Body of pancreas (tissue), 4 donors: ENCODE results near the gene MIR17HG. TPM values are rescaled to one million over a fixed set of nuclear protein-coding genes. Genes with fewer than 3 reads are reported as not detected.

ENCODE experiments used
- ATAC-seq: fragments of 150-250 bp; one replicate; pipeline ENCODE4 v1.9.1; 2016
- DNase-seq, 4 donors: peaks; one replicate each; pipeline ENCODE4 v3.0.0-alpha.2; 2019
- H3K27ac ChIP-seq, 4 donors: fragments of 200-600 bp; sonication (generic); 1 replicate in 3 of 4; 2 replicates in 1 of 4; pipeline versions ENCODE4 v1.5.1 to v1.6.1; 2016 to 2019; ENCODE audit warnings: mild to moderate bottlenecking in 1 of 4, mixed read lengths in 1 of 4, moderate library complexity in 1 of 4
- H3K27me3 ChIP-seq, 2 donors: fragments of 200-600 bp; sonication (generic); one replicate each; pipeline ENCODE4 v1.6.0; 2016; ENCODE audit warnings: mild to moderate bottlenecking in 1 of 2
- H3K36me3 ChIP-seq, 2 donors: fragments of 200-600 bp; sonication (generic); replicated peaks in 1 of 2; 2 replicates each; pipeline ENCODE4 v1.5.1; 2016; ENCODE audit warnings: low read depth in 2 of 2; ENCODE audit not compliant: insufficient read depth in 1 of 2
- H3K4me1 ChIP-seq: fragments of 200-600 bp; sonication (generic); one replicate; pipeline ENCODE4 v1.6.0; 2016
- H3K4me3 ChIP-seq, 2 donors: fragments of 200-600 bp; sonication (generic); 1 replicate in 1 of 2; 2 replicates in 1 of 2; pipeline ENCODE4 v1.5.1; 2016 to 2019
- H3K9me3 ChIP-seq, 3 donors: fragments of 200-600 bp; sonication (generic); 1 replicate in 2 of 3; 2 replicates in 1 of 3; pipeline ENCODE4 v1.5.1; 2016
- POLR2A ChIP-seq, 3 donors: fragments of 450-650 bp; IDR thresholded peaks; one replicate each; pipeline ENCODE4 v1.6.1; 2016; ENCODE audit warnings: antibody characterized with exemption in 3 of 3, mild to moderate bottlenecking in 2 of 3
- WGBS, 2 donors: methylation state at CpG; one replicate each; pipeline ENCODE4 v1.1.5; 2017; 5-methylcytosine and 5-hydroxymethylcytosine counted together
- intact Hi-C: fragments of 100-400 bp; cut with DNase I; formaldehyde crosslinking; loops from one replicate; pipeline ENCODE4 v1.15.1; 2023
- microRNA counts, 2 donors: library from miRNA; unstranded; fragments of <30 nt; microRNA quantifications; one replicate each; lab custom pipeline; 2017
- total RNA-seq, 2 donors: library from RNA; depleted of rRNA; stranded (reverse); fragments of >200 nt; gene quantifications; one replicate each; pipeline ENCODE4 v1.1.0, GENCODE V29; 2016
- TF ChIP-seq, protein P1 (sequence below), 7 experiments: fragments of 450-650 bp in 4 of 7; fragments of 200-600 bp in 3 of 7; sonication (generic) in 3 of 7; IDR thresholded peaks; one replicate each; pipeline ENCODE4 v1.5.1; 2016 to 2019; ENCODE audit warnings: antibody characterized with exemption in 7 of 7

MIR17HG gene
- total RNA-seq, 2 donors from 2014 or later: 7.5 to 9.6 TPM

DNA sequence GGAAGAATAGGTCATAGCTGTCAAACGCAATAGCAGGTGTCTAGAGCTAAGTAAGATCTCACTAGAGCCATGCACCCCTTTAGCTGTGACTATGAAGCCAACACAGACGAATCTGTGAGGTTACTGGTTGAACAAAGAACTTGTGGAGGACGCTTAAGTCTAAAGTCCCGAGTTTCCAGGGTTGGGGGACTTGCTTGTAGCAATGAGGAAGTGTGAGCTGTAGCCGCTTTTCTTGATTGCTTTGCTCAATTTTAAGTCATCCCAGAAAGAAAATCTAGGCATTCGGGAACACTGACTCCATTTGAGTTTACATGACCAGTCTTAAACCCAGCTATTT, 52.5 kb downstream of the MIR17HG start:
- intact Hi-C loops: no loop called here
- Histone ChIP-seq H3K9me3 (no peaks in the 10 kb centered on the region), H3K27ac (no peak overlapping the region), H3K36me3 (no peaks in the 10 kb centered on the region), H3K27me3 (peaks cover 0 to 19% of the 10 kb centered on the region in 2 donors), H3K4me1 (peaks cover 16% of the 10 kb centered on the region), H3K4me3 (no peak overlapping the region)
- ATAC-seq (no peak), DNase-seq (no peak)
- TF ChIP-seq, protein P1, sequence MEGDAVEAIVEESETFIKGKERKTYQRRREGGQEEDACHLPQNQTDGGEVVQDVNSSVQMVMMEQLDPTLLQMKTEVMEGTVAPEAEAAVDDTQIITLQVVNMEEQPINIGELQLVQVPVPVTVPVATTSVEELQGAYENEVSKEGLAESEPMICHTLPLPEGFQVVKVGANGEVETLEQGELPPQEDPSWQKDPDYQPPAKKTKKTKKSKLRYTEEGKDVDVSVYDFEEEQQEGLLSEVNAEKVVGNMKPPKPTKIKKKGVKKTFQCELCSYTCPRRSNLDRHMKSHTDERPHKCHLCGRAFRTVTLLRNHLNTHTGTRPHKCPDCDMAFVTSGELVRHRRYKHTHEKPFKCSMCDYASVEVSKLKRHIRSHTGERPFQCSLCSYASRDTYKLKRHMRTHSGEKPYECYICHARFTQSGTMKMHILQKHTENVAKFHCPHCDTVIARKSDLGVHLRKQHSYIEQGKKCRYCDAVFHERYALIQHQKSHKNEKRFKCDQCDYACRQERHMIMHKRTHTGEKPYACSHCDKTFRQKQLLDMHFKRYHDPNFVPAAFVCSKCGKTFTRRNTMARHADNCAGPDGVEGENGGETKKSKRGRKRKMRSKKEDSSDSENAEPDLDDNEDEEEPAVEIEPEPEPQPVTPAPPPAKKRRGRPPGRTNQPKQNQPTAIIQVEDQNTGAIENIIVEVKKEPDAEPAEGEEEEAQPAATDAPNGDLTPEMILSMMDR (IDR thresholded peaks at IDR 0.05): no peak
- TF ChIP-seq POLR2A (IDR thresholded peaks at IDR 0.05): no peak
- 52 to 62% methylated on average over 6 of the region's 6 CpGs for WGBS, 2 donors

DNA sequence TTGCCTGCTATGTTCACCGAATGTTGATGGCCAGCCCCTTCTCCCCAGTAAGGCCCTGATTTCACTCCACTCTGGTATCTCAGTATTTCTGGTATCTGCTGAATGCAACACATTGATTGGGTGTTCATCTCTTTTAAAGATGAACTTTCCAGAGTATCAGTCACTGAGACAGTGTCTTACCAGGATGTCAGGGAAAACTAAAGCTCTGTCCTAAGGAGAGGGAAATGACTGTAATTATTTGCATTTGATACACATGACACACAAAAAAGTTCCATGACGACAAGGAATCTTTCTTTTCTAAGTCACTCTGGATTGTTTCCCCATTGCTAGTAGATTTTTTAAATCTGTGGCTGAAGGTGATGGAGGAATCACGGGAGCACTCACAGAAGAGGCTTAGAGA, 53.2 kb downstream of the MIR17HG start:
- TF ChIP-seq POLR2A (IDR thresholded peaks at IDR 0.05): no peak
- TF ChIP-seq, protein P1 (IDR thresholded peaks at IDR 0.05): no peak
- Histone ChIP-seq H3K27me3 (peaks cover 0 to 19% of the 10 kb centered on the region in 2 donors), H3K9me3 (no peaks in the 10 kb centered on the region), H3K27ac (no peak overlapping the region), H3K4me3 (no peak overlapping the region), H3K36me3 (no peaks in the 10 kb centered on the region), H3K4me1 (peaks cover 16% of the 10 kb centered on the region)
- ATAC-seq (no peak), DNase-seq (no peak)
- WGBS, 2 donors: 60 to 72% methylated on average over 3 of the region's 3 CpGs
- intact Hi-C loops: no loop called here

DNA sequence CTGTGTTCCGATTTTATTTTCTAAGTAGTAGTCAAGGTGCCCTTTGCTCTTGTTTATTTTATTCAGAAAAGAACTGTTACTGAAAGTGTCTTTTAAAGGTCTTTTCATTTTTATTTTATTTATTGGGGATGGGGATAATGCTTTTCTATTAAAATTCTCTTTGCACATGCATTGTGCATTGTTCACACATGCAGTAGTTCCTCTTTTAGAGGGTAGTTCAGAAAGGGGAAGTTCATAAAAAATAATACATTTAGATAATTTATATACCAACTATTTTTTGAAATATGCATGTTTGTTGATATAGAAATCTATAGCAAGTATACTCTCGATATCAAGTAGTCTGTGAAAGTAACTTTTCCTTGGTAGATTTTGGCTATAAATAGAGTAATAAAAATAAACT, 54.4 kb downstream of the MIR17HG start:
- no peak for ATAC-seq
- Histone ChIP-seq H3K4me1 (peaks cover 16% of the 10 kb centered on the region), H3K4me3 (no peak overlapping the region), H3K27ac (no peak overlapping the region), H3K27me3 (peaks cover 0 to 19% of the 10 kb centered on the region in 2 donors), H3K36me3 (no peaks in the 10 kb centered on the region), H3K9me3 (no peaks in the 10 kb centered on the region)
- DNase-seq: no peak
- WGBS, 2 donors: 56 to 69% methylated on average over 2 of the region's 2 CpGs
- intact Hi-C loops: no loop called here
- no peak for TF ChIP-seq POLR2A (IDR thresholded peaks at IDR 0.05)
- TF ChIP-seq, protein P1 (IDR thresholded peaks at IDR 0.05): no peak

MicroRNAs encoded within 50 kb of the gene (microRNA counts, 767-probe panel; counts per million panel counts)
- microRNA hsa-miR-18a-5p (lab: Ali Mortazavi, UCI): 0 to 736 counts per million in 2 donors
- microRNA hsa-miR-19a-3p (lab: Ali Mortazavi, UCI): 736 to 4,645 counts per million in 2 donors
- microRNA hsa-miR-19b-3p (lab: Ali Mortazavi, UCI): 736 to 6,695 counts per million in 2 donors
- 3,740 to 8,448 counts per million in 2 donors for microRNA hsa-miR-20a-5p+hsa-miR-20b-5p (lab: Ali Mortazavi, UCI)
- 4,653 to 6,103 counts per million in 2 donors for microRNA hsa-miR-92a-3p (lab: Ali Mortazavi, UCI)

Other genes with a start within 250 kb of the MIR17HG start
- not detected for gene GPC5, start 50.9 kb downstream of the MIR17HG start, total RNA-seq